Adrenal gland (tissue), 5 donors: ENCODE data around the gene DDX21.

Experiments used
- POLR2A ChIP-seq, 2 donors: fragments of 450-650 bp; IDR thresholded peaks; one replicate each; pipeline ENCODE4 v1.6.1; 2017; ENCODE audit warnings: antibody characterized with exemption in 2 of 2, mild to moderate bottlenecking in 2 of 2, moderate library complexity in 1 of 2
- TF ChIP-seq, protein P1 (sequence below), 6 experiments: fragments of 450-650 bp in 4 of 6; fragments of 200-600 bp in 2 of 6; sonication (generic) in 1 of 6; IDR thresholded peaks; 1 replicate in 5 of 6; 2 replicates in 1 of 6; pipeline versions ENCODE4 v1.5.1 to v1.8.0; 2016 to 2021; ENCODE audit warnings: antibody characterized with exemption in 6 of 6, mild to moderate bottlenecking in 2 of 6, moderate library complexity in 1 of 6
- donor health status: DM: no; HTN: no; CAD: no.

DNA sequence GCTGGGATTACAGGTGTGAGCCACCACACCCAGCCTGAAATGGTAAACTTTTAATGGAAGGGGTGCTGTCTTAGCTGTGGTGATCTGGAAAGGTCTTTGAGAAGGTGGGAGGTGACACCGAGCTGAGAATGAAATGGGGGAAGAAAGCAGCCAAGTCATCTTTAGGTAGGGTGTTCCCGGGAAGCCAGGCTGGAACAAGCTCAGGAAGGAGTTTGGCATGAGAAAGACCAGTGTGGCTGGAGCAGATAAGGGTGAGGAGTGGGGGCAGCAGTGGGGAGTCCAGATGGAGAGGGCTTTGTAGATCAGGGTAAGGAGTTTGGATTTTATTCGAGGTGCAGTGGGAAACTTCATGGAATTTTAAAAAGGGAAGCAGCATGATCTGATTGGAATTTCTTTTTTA, 62.6 kb downstream of the DDX21 start:
- TF ChIP-seq, protein P1, sequence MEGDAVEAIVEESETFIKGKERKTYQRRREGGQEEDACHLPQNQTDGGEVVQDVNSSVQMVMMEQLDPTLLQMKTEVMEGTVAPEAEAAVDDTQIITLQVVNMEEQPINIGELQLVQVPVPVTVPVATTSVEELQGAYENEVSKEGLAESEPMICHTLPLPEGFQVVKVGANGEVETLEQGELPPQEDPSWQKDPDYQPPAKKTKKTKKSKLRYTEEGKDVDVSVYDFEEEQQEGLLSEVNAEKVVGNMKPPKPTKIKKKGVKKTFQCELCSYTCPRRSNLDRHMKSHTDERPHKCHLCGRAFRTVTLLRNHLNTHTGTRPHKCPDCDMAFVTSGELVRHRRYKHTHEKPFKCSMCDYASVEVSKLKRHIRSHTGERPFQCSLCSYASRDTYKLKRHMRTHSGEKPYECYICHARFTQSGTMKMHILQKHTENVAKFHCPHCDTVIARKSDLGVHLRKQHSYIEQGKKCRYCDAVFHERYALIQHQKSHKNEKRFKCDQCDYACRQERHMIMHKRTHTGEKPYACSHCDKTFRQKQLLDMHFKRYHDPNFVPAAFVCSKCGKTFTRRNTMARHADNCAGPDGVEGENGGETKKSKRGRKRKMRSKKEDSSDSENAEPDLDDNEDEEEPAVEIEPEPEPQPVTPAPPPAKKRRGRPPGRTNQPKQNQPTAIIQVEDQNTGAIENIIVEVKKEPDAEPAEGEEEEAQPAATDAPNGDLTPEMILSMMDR (IDR thresholded peaks at IDR 0.05) = no peak
- TF ChIP-seq POLR2A (IDR thresholded peaks at IDR 0.05) = no peak
